ENCODE measurements around the gene ARMC9.

Gene ARMC9

GRCh38 chr2:231263118-231263831 is 64.8 kb downstream of the ARMC9 start:
- H3K4me1 ChIP-seq (ENCODE audit: control insufficient read depth, insufficient read depth, low read length): no peaks in the 10 kb centered on the region
- H3K9me3 ChIP-seq (ENCODE audit: control insufficient read depth, insufficient read depth, low read depth, low read length): no peaks in the 10 kb centered on the region
- H3K4me3 ChIP-seq (ENCODE audit: low read depth, low read length): no peak overlapping the region
- H3K27ac ChIP-seq (ENCODE audit: extremely low read depth, low read depth, low read length): no peak overlapping the region
- H3K36me3 ChIP-seq (ENCODE audit: control insufficient read depth in 2 of 2, insufficient read depth in 1 of 2, low read length in 2 of 2): peaks cover 0 to 32% of the 10 kb centered on the region in 2 experiments; a peak in 2 of 3 replicates
- no peak for TF ChIP-seq ZNF362 (tag by site-specific recombination; IDR thresholded peaks at IDR 0.05)
- no peak for TF ChIP-seq KLF10 (tag by site-specific recombination; IDR thresholded peaks at IDR 0.05)
- TF ChIP-seq PRDM2 (tag by site-specific recombination; IDR thresholded peaks at IDR 0.05; ENCODE audit: borderline replicate concordance): no peak
- TF ChIP-seq ZNF341 (tag by site-specific recombination; IDR thresholded peaks at IDR 0.05; ENCODE audit: low read depth): no peak
- TF ChIP-seq, protein P1, sequence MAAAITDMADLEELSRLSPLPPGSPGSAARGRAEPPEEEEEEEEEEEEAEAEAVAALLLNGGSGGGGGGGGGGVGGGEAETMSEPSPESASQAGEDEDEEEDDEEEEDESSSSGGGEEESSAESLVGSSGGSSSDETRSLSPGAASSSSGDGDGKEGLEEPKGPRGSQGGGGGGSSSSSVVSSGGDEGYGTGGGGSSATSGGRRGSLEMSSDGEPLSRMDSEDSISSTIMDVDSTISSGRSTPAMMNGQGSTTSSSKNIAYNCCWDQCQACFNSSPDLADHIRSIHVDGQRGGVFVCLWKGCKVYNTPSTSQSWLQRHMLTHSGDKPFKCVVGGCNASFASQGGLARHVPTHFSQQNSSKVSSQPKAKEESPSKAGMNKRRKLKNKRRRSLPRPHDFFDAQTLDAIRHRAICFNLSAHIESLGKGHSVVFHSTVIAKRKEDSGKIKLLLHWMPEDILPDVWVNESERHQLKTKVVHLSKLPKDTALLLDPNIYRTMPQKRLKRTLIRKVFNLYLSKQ (tag by site-specific recombination; IDR thresholded peaks at IDR 0.05; ENCODE audit: borderline replicate concordance): no peak
- no peak for TF ChIP-seq ZNF239 (tag by site-specific recombination; IDR thresholded peaks at IDR 0.05)
- no peak for TF ChIP-seq ZBTB7A (tag by site-specific recombination; IDR thresholded peaks at IDR 0.05; ENCODE audit: low read depth)
- POLR2A ChIA-PET: no interaction called here
- CTCF ChIA-PET: interaction anchor here (0.6 to 1.4 kb wide), 3 partner anchors 19 to 189 kb away, joined by 3 to 5 read pairs (median 3); no protein-coding TSS in a partner anchor

DNA sequence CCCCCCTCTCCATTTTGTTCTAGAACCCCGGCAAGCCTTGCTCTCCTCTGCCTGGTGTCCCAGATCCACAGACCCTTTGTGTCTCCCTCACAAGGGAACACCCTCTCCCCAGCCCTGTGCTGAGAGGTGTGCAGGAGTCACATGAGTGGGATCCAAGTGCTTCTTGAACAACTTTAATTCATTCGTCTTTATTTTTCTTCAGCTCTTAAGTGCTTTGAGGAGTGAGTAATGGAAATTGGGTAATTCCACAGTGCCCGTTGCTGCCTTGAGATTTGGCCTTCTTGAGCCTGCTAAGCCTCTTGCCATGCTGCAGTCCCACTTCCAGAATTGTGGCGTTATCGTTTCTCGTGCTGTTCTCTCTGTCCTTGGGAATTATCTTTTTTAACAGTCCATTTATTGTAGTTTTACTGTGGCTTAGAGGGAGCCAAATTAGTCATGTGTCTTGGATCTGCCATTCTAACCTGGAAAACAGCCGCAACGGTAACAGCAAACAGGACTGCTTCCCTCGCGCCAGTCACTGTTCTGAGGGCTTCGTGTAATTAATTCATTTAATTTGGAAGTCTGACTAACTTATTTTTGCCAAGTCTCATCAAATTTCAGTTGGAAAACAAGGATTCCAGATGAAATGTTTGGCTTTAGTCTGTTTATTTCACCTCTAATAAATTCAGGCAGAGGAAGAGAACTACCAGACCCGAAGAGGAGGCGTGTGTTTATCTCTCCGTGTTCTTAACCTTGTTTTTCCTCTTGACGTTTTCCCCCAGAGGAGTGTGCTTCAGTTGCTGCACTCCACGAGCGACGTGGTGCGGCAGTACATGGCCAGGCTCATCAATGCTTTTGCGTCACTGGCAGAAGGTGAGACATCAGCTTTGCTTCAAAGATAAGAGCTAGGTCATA is 72.0 kb downstream of the ARMC9 start:
- ChIA-PET CTCF (interaction anchor here (0.8 kb wide), 1 partner anchor 142 kb away, joined by 3 read pairs; no protein-coding TSS in a partner anchor), POLR2A (no interaction called here)
- Histone ChIP-seq H3K9me3 (ENCODE audit: control insufficient read depth, insufficient read depth, low read depth, low read length) (no peaks in the 10 kb centered on the region), H3K36me3 (ENCODE audit: control insufficient read depth in 2 of 2, insufficient read depth in 1 of 2, low read length in 2 of 2) (peaks cover 4 to 47% of the 10 kb centered on the region in 2 experiments; a peak in 2 of 3 replicates), H3K27ac (ENCODE audit: extremely low read depth, low read depth, low read length) (no peak overlapping the region), H3K4me1 (ENCODE audit: control insufficient read depth, insufficient read depth, low read length) (no peaks in the 10 kb centered on the region), H3K4me3 (ENCODE audit: low read depth, low read length) (no peak overlapping the region)
- TF ChIP-seq INSM2 (tag by site-specific recombination; IDR thresholded peaks at IDR 0.05) (no peak), ZIC2 (tag by site-specific recombination; IDR thresholded peaks at IDR 0.05) (no peak), ZNF280D (tag by site-specific recombination; IDR thresholded peaks at IDR 0.05) (no peak), YY1 (tag by site-specific recombination; IDR thresholded peaks at IDR 0.05) (no peak)
- TF ChIP-seq, protein P2, sequence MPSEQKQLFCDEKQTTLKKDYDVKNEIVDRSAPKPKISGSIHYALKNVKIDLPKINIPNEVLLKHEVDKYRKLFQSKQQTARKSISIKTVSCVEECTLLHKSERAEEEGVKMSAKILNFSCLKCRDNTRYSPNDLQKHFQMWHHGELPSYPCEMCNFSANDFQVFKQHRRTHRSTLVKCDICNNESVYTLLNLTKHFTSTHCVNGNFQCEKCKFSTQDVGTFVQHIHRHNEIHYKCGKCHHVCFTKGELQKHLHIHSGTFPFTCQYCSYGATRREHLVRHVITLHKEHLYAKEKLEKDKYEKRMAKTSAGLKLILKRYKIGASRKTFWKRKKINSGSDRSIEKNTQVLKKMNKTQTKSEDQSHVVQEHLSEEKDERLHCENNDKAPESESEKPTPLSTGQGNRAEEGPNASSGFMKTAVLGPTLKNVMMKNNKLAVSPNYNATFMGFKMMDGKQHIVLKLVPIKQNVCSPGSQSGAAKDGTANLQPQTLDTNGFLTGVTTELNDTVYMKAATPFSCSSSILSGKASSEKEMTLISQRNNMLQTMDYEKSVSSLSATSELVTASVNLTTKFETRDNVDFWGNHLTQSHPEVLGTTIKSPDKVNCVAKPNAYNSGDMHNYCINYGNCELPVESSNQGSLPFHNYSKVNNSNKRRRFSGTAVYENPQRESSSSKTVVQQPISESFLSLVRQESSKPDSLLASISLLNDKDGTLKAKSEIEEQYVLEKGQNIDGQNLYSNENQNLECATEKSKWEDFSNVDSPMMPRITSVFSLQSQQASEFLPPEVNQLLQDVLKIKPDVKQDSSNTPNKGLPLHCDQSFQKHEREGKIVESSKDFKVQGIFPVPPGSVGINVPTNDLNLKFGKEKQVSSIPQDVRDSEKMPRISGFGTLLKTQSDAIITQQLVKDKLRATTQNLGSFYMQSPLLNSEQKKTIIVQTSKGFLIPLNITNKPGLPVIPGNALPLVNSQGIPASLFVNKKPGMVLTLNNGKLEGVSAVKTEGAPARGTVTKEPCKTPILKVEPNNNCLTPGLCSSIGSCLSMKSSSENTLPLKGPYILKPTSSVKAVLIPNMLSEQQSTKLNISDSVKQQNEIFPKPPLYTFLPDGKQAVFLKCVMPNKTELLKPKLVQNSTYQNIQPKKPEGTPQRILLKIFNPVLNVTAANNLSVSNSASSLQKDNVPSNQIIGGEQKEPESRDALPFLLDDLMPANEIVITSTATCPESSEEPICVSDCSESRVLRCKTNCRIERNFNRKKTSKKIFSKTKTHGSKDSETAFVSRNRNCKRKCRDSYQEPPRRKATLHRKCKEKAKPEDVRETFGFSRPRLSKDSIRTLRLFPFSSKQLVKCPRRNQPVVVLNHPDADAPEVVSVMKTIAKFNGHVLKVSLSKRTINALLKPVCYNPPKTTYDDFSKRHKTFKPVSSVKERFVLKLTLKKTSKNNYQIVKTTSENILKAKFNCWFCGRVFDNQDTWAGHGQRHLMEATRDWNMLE (tag by site-specific recombination; conservative IDR thresholded peaks at IDR 0.05; ENCODE audit: low read depth): no peak
